ENCODE data around the gene ARPC2.

The ARPC2 gene

DNA sequence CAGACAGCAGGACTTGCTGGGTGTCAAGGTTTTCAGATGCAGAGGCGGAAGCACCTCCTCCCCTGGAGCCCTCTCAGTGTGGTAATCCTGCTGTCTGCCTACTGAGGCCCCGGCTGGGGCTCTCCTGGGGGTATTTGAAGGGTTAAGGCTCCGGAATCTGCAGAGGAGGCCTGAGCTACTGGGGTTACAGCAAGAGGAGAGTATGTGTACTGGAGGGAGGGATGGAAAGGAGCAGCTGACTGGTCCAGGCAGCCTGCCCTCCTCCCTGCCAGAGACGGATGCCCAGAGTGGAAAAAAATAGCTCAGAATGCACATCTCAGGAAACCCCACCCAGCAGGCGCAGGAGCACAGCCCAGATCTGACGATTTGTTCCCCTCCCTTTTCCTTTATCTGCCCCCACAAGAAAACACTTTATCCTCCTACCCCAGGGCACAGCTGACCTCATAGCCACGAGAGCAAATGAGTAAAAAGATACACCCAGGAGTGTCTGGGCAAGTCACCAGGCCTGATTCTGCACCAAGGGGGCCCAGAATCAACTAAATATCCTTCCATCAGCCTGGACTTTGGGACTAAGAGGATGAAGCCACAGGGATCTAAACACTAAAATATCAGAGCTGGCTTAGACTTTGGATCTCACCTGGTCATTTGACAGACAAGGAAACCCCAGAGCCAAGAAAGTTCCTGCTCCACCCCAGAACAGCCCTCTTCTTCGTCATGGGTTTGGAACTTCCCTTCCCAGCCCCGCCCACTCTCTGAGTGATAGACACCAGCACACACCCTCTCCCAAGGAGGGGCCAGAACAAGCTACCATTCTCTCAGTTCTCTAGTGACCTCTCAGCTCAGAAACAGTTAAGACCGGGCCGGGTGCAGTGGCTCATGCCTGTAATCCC is 69.8 kb downstream of the ARPC2 start:
- Histone ChIP-seq H3K27me3 (ENCODE audit: insufficient read depth, poor library complexity, severe bottlenecking) (no peaks in the 10 kb centered on the region), H3K27ac (replicated peaks) (peak overlapping the region; percentile 73), H3K4me3 (replicated peaks; ENCODE audit: insufficient read depth, low read length) (peak overlapping the region; percentile 40)
- TF ChIP-seq POLR2AphosphoS5 (IDR thresholded peaks at IDR 0.05; ENCODE audit: low read depth) = peak; percentile 42
- TF ChIP-seq SPI1 (IDR thresholded peaks at IDR 0.05; ENCODE audit: borderline replicate concordance, low read depth) = peak; percentile 57; the same call in 1 of the 2 replicates
- TF ChIP-seq GABPA (IDR thresholded peaks at IDR 0.05; ENCODE audit: low read depth) = no peak
- TF ChIP-seq, protein P1, sequence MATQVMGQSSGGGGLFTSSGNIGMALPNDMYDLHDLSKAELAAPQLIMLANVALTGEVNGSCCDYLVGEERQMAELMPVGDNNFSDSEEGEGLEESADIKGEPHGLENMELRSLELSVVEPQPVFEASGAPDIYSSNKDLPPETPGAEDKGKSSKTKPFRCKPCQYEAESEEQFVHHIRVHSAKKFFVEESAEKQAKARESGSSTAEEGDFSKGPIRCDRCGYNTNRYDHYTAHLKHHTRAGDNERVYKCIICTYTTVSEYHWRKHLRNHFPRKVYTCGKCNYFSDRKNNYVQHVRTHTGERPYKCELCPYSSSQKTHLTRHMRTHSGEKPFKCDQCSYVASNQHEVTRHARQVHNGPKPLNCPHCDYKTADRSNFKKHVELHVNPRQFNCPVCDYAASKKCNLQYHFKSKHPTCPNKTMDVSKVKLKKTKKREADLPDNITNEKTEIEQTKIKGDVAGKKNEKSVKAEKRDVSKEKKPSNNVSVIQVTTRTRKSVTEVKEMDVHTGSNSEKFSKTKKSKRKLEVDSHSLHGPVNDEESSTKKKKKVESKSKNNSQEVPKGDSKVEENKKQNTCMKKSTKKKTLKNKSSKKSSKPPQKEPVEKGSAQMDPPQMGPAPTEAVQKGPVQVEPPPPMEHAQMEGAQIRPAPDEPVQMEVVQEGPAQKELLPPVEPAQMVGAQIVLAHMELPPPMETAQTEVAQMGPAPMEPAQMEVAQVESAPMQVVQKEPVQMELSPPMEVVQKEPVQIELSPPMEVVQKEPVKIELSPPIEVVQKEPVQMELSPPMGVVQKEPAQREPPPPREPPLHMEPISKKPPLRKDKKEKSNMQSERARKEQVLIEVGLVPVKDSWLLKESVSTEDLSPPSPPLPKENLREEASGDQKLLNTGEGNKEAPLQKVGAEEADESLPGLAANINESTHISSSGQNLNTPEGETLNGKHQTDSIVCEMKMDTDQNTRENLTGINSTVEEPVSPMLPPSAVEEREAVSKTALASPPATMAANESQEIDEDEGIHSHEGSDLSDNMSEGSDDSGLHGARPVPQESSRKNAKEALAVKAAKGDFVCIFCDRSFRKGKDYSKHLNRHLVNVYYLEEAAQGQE (IDR thresholded peaks at IDR 0.05; ENCODE audit: insufficient replicate concordance, low read depth) = peak; percentile 35
- DNase-seq (ENCODE audit: low read depth in 1 of 2, low spot score in 1 of 2) = peak; percentile 72 to 93

DNA sequence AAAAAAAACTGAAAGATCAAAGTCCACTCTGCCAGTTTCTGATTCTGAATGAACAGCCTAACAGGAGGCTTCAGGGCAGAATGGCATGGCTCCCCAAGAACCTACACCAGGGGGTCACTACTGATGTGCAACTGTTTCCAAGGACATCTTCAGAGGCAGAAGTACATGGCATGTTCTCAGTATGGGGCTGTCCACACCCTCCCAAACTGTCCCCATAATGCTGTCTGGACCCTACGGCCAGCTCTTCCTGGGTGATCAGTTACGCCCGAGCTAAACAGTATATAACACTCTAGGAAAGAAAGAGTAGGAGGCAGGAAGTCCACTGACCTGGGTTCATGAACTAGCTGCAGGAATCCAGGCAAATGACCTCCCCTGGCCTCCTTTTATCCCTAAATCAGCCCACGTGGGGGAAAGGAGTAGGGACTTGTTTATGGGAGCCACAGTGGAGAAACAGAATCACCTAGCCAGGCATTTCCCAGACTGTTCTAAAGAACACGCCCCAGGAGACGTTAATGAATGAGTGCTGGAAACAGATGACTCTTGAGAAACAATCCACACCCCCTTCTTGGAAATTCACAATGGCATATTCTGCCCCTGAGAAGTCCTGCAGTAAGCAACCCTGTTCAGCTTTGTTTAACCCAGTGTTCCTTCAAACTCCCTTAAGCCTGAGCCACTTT is 72.8 kb downstream of the ARPC2 start:
- H3K27ac ChIP-seq (replicated peaks) = peak overlapping the region; percentile 77
- TF ChIP-seq, protein P1 (IDR thresholded peaks at IDR 0.05; ENCODE audit: insufficient replicate concordance, low read depth) = no peak
- TF ChIP-seq POLR2AphosphoS5 (IDR thresholded peaks at IDR 0.05; ENCODE audit: low read depth) (no peak), SPI1 (IDR thresholded peaks at IDR 0.05; ENCODE audit: borderline replicate concordance, low read depth) (no peak), GABPA (IDR thresholded peaks at IDR 0.05; ENCODE audit: low read depth) (no peak)
- TF ChIP-seq, protein P2, sequence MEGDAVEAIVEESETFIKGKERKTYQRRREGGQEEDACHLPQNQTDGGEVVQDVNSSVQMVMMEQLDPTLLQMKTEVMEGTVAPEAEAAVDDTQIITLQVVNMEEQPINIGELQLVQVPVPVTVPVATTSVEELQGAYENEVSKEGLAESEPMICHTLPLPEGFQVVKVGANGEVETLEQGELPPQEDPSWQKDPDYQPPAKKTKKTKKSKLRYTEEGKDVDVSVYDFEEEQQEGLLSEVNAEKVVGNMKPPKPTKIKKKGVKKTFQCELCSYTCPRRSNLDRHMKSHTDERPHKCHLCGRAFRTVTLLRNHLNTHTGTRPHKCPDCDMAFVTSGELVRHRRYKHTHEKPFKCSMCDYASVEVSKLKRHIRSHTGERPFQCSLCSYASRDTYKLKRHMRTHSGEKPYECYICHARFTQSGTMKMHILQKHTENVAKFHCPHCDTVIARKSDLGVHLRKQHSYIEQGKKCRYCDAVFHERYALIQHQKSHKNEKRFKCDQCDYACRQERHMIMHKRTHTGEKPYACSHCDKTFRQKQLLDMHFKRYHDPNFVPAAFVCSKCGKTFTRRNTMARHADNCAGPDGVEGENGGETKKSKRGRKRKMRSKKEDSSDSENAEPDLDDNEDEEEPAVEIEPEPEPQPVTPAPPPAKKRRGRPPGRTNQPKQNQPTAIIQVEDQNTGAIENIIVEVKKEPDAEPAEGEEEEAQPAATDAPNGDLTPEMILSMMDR (IDR thresholded peaks at IDR 0.05; ENCODE audit: insufficient read depth, low read length) = no peak
- no peak overlapping the region for H3K4me3 ChIP-seq (replicated peaks; ENCODE audit: insufficient read depth, low read length)
- no peak for DNase-seq (ENCODE audit: low read depth in 1 of 2, low spot score in 1 of 2)
- no peaks in the 10 kb centered on the region for H3K27me3 ChIP-seq (ENCODE audit: insufficient read depth, poor library complexity, severe bottlenecking)

DNA sequence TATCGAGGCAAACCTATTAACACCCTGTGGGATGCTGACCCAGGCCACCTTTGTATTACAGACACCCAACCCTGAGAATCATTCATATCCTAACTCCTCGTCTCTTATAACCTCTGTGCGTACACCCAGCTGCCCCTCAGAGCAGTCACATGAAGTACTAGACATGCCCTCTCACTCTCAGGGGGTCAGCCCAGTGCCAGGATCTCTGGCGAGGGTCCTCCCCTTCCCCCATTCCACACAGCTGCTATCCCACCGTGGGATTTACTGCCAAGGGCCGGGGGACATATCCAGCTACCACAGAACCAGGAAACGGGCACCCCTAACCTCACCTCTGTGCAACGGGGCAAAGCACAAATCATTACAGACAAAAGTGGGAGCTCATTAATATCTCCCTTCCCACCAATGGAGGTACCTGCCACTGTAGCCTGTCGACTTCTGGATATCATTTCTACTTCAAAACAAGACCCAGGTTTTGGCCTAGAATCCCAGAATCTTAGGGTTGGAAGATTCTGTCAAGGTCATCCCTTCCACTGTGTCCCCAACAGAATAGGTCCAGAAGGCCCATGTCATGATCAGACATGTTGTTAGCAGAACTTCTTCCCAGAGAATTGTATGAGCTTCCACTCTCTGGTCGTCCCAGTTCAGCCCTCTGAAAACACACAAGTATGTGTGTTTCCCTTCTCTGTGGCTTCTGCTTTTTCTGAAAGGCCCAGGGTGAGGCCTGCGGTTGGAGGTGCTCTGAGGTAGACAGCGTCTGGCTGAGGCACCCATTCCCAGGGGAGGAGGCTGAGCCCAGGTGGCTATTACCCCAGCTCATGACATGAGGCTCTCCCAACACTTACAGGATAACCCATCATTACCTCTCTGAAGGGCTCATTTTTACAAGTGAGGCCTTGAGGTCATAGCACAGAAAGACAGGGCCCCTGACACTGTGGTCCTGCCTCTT is 73.6 kb downstream of the ARPC2 start:
- no peak overlapping the region for H3K4me3 ChIP-seq (replicated peaks; ENCODE audit: insufficient read depth, low read length)
- peak overlapping the region; percentile 77 for H3K27ac ChIP-seq (replicated peaks)
- TF ChIP-seq, protein P1 (IDR thresholded peaks at IDR 0.05; ENCODE audit: insufficient replicate concordance, low read depth) = no peak
- TF ChIP-seq POLR2AphosphoS5 (IDR thresholded peaks at IDR 0.05; ENCODE audit: low read depth) (no peak), SPI1 (IDR thresholded peaks at IDR 0.05; ENCODE audit: borderline replicate concordance, low read depth) (peak; percentile 93)
- no peaks in the 10 kb centered on the region for H3K27me3 ChIP-seq (ENCODE audit: insufficient read depth, poor library complexity, severe bottlenecking)
- peak in 1 of 2 experiments; percentile 85 for DNase-seq (ENCODE audit: low read depth in 1 of 2, low spot score in 1 of 2)
